Hepatic stellate cell (primary cell): ENCODE results near the gene MMEL1.
A peak's percentile ranks its signal among the peaks of the same experiment; 100 is the strongest.
"Not testable (repeated sequence)": the region's sequence is repeated elsewhere in the genome, so short reads cannot be mapped to it uniquely, and the experiment has no call there.

Experiments
- DNase-seq: peaks from one replicate; pipeline ENCODE4 v3.0.0; 2011; ENCODE audit warnings: low spot score

MMEL1 gene

DNA sequence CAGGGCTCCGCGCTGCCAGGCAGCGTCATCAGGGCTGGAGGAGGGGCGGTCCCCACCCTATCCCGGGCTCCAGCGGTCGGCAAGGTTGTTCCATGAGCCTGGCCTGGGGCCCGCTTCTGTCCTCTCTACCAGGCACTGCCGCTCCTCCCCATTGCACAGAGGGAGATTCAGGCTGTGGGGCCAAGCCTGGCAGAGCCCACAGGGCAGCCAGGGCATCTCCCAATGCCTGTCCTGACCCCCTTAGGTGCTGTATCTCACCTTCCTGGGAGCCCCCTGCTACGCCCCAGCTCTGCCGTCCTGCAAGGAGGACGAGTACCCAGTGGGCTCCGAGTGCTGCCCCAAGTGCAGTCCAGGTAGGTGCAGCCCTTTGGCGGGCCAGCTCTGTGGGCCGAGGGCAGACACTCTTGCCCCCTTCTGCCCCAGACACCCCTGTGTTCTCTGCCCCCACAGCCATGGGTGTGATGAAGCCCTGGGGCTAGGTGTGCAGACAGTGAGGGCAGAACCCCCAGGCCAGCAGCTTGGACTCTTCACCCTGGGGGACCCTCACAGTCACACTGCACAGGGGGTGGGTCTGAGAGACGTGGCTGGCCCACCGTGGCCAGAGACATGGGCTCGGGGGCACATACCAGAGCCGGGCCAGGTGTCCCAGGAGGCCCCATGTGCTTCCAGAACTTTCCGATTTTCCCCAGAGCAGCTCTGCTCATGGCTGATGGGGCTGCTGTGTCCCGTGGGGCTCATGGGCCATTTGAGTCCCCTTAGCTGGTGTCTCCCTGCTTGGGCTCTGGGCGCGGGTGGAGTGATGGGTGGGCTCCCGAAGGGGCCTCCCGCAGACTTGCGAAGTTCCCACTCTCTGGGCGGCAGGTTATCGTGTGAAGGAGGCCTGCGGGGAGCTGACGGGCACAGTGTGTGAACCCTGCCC lies 75.1 kb downstream of the MMEL1 start:
- no peak for DNase-seq

DNA sequence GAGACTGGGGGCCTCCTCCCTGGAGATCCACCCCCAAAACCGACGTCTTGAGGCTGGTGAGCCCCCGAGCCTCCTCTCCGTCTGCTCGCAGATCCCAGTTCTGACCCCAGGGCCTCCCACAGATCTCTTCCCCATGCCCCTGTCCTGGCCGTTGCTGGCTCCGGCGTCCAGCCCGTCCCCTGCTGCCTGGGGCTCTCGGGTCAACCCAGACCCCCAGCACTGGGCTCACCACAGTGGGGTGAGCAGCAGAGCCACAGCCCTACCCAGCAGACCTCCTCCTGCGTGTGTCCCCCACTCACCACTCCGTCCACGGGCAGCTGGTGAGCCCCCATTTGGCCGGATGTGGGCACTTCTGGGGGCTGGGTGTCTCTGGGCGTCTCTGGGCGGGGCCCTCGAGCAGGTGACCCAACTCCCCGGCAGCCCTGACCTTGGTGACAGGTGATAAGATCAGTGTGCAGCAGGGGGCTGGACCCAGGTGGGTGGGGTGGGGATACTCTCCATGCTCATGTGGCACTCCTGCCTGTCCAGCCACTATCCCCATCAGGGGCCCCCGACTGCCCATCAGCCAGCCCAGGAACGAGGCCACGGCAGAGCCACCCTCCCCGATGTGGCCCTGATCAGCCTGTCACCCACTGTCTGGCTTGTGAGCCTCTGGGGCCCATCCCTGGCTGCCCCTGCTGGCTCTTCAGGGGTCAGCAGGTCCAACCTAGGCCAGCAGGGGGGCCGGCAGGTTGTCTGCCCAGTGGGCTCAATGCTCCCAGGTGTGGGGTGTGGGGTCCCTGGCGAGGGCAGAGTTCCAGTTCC lies 75.9 kb downstream of the MMEL1 start:
- DNase-seq, result peak; percentile 58

DNA sequence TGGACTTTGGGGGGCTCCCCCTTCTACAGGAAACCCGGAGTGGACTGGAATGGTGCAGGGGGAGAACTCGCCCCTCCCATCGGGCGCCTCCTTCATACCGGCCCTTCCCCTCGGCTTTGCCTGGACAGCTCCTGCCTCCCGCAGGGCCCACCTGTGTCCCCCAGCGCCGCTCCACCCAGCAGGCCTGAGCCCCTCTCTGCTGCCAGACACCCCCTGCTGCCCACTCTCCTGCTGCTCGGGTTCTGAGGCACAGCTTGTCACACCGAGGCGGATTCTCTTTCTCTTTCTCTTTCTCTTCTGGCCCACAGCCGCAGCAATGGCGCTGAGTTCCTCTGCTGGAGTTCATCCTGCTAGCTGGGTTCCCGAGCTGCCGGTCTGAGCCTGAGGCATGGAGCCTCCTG lies 76.5 kb downstream of the MMEL1 start, which contains the start of gene TNFRSF14:
Gene TNFRSF14 (plus strand): TSS at position 95 of the 401 bp plus-strand sequence. CDS start 294 bp downstream, at position 389.
- DNase-seq, result peak; percentile 88

DNA sequence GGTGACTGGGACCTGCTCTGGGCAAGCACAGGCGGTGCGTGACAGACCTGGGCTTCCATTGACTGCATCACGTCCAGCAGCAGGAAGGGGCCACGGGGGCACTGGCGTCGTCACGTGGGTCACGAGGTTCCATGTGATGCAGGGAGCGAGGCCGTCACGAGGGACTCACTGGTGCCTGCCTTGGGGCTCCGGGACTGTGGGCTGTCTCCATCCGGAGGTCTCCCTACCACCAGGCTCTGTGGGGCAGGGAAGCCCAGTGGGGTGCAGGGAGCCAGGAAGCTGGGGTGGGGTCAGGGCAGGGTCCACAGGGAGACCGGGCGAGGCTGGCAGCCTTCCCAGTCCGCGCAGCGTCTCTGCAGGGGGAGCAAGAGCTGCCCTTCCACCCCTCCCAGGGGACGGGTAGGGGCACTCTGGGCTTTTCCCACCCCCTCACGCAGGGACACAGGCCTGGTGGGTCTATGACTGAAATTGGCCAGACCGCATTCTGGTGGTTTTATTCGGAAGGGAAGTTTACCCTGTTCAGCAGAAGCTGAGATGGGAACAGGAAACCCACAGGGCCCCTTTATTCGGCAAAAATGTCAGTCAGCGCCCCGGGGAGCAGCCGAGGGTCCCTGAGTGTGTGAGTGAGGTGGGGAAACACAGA lies 77.1 kb downstream of the MMEL1 start:
- DNase-seq, result peak; percentile 85

DNA sequence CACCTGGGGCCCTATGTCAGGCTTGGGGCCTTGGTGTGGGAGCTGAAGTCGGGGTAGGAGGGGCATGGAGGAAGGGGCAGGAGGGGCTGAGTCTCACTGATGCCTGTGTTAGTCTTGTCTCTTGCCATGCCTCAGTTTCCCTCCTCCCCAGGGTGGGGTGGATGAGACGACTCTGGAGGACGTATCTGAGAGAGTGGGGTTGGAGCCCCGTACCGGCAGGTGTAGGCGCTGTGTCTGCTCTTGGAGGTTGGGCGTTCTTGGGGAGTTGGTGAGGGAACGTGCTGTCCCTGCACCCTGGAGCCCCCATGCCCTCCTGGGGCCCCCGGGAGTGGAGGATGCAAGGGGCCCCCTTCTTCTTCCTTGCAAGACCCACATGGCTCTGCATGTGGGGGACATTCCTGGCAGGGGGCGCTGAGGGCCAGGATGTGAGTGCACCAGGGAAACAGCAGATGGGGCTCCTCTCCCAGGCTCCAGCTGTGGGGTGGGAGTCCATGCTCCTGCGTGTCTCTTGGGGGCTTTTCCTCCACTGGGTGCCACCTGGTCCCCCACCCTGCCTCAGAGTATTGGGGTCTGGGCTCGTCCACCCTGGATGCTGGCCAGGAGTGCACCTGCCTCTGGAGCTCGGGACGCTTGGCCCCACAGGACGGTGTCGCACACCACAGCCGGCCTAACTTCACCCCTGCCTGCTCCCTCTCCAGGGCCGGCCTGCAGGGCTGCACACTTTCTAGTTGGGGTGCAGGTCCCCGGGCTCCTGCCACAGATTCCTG lies 78.0 kb downstream of the MMEL1 start:
- DNase-seq, result no peak

DNA sequence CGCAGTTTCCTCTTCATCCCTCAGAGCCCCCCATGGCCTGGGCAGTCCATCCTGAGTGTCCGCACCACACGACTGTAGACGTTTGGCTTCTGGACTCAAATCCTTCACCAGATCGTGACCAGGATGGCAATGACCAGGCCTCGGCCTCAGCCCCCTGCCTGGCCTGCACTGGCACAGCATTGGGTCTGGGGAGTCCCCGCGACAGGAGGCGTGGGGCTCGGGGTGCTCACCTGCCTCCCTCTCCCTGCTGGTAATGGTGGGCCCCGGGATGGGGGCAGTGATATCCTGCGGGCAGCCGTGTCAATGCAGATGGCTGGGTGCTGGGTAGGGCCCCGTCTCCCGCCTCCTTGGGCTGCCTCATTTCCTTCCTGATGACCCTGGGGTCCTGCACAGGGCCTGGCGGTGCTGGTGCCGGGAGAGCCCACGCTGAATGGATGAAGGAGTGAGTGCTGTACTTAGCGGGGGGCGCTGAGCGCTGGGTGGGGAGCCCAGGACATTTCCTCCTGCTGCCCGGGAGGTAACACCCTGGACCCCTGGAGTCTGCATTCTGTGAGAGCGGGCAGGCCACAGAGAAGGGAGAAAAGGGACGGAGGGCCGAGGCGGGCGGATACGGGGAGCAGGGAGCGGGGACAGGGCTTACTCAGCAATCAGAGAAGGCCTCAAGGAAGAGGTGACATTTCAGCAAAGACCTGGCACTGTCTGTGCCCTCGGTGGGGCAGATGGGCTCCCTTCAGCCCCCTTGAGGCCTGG lies 78.8 kb downstream of the MMEL1 start:
- DNase-seq, result no peak

DNA sequence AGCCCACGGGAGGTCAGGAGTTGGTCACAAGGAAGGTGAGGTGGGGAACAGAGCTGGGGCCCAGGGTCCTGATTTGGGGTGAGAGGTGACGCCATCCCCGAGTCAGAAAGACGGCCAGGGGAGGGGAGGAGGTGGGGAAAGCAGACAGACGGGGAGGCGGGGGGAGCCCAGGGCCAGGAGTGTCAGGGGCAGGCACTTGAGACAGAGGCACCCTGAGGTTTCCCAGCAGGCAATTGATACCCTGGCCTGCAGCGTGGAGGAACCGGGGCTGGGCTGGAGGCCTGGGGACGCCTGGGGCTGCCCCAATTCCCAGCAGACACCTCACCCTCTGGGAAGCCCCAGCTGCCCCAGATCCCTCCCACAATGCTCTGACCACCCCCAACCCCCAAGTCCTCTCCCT lies 79.7 kb downstream of the MMEL1 start:
- not testable (repeated sequence) for DNase-seq

DNA sequence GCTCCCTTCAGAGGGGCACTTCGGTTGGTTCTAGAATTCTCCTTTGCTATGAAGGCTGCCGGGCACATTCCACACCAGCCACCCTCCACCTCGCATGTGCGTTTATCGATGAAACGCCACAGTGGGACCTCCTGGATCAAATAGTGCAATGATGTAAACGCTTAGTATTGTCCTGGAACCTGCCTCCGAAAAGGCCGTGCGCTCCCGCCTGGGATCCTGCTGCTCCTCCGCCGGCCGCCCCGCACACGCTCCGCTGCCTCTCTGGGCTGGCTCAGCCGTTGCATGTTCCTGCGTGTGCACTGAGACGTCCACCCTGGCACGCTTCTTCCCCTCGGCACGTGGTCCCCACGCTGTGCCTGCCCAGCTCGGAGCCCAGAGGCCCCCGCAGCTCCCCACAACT lies 80.6 kb downstream of the MMEL1 start:
- no peak for DNase-seq

DNA sequence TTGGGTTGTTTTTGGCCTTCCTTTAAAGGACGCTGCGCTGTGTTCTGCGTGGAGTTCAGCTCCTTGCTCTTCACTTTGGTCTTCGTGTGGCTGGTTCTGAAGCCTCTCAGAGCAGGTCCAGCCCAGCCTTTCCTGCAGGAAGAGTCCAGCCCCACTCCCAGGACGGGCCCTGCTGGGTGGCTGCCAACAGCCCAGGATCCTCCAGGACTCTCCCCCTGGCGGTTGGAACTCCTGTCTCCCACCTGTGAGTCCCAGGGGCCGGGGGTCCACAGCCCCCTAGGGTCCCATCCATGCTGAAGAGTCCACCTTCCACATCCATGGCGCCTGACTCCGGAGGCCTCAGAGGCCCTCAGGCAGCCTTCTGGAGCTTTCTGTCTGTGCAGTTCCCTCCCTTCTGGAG lies 81.3 kb downstream of the MMEL1 start:
- DNase-seq, result not testable (repeated sequence)

DNA sequence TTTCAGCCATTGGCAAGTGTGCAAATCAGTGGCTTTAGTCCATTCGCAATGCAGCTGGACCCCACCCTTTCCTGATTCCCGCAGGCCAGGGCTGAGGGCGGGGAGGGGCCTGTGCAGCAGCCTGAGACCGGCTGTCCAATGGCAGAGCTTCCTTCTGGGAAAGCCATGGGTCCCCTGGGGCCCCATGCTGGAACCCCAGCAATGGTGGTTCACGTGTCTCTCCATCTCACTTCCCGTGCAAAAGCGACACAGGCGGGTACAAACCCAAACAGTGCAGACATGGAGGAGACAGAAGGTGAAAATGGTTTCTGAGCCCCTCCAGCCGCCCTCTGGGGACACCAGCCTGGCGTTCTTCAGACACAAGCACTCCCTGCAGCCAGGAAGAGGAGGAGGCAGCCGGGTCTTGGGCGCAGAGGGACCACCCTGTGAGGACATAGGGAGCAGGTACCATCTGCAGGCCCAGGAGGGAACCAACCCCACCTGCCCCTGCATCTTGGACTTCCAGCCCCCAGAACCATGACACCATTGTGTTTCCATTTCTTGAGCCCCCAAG lies 82.4 kb downstream of the MMEL1 start:
- not testable (repeated sequence) for DNase-seq

DNA sequence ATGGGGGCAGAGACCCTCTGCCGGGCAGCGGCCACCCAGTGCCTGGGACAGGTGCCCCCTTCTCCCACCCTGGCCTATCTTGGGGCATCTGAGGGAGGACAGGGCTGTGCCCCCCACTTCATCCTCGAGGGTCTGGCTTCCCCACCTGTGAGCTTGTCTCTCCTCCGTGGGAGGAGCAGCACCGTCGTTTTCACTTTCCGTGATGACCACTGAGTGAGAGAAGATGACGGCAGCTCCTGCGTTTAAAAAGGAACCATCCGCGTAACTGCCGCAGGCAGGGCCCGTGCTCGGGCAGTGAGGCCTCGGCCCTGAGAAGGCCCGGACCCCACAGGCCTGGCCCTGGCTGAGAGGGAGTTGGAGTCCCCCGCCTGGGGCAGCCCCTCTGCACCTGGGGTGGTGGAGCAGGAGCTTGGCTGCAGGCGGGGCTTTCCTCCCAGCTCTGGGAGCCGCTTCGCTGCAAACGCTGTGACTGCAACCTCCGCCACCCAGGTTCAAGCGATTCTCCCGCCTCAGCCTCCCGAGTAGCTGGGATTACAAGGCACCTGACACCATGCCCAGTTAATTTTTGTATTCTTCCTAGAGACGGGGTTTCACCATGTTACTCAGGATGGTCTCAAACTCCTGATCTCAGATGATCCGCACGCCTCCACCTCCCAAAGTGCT lies 83.3 kb downstream of the MMEL1 start:
- DNase-seq, result not testable (repeated sequence)

DNA sequence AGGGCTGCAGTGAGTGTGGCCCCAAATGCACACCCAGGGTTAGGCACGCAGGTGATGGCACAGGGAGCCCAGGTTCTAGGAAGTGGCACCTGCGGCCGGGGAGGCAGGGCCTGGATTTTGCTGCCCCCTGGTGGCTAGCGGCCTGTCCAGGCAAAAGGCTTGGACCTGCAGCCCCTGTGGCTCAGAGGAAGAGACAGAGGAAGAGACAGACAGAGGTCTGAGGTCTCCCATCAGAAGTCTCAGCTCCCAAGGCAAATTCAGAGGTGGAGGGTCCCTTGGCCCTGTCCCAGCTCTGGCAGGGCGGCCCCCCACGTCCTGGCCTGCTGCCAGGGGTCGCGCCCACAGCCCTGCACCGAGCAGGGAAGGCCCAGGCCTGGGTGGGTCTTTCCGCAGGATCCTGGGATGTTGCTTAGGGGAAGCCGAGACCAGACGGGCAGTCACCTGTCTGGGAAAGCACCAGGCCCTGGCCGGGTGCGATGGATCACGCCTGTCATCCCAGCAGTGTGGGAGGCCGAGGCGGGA lies 84.7 kb downstream of the MMEL1 start:
- peak; percentile 91 for DNase-seq

DNA sequence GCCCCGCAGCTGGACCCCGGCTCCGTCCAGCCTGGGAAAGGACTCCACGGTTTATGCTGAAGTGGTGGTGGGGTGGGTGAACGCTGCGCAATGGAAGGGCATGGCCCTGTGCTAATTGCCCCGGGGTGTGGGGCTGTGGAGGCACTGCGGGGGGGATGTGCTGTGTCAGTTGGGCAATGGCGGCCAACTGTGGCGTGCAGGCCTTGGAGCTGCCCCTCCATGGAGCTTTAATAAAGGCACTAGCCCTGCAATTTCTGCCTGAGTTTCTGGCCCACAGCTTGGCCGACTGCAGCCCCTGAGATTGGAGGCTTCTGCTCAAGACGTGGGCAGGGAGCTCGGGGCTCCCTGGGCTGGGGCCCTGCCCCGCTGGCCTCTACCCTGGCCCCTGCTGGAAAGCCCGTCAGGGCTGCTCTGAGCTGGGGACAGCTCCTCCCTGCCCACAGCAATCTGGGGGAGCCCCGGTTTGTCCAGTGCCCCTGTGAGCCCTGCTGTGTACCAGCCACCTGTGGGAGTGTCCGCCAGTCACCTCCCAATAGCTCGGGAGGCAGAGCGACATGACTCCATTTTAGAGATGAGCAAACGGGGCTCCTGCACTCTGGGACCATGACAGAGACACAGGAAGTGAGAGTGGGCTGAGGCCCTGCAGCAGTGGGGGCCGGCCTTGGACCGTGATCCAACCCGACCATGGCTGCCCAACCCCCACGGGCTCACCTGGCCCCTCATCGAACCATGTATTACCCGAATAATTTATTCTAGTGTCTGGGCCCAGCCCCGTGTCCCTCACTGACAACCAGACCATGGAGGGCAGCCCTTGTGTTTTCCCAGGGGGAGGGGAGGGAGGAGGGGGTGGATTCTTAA lies 85.4 kb downstream of the MMEL1 start:
- DNase-seq, result no peak

DNA sequence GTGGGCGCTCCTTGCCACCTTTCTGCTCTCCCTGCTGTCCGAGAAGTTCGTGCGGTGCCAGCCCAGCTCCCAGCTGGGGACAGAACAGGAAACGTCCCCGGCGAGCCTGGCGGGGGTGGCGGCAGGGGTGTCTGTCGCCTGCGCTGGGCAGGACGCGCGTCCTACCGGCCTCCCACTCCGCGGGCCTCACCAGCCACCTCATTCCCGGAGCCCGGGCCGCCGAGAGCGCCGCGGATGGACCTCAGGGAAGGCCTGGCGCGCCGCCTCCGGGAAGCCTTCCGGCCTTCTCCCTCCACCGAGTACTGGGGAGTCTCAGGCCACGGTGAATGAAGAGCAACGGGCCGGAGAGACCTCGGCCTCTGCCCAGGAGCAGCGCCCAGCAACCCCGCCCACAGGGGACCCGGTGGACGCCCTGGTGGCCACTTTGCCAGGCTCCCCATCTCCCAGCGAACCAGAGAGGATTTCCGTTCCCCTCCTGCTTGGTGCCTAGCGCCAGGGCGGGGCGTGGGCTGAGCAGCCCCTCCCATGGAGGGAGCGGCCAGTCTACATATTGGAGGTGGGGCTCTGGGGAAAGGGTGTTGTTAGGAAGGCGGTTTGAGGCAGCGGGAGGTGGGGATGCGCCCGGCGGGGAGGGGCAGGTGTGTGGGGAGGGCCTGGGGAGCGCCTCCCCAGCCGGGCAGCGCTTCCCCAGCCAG lies 86.2 kb downstream of the MMEL1 start:
- peak; percentile 93 for DNase-seq

DNA sequence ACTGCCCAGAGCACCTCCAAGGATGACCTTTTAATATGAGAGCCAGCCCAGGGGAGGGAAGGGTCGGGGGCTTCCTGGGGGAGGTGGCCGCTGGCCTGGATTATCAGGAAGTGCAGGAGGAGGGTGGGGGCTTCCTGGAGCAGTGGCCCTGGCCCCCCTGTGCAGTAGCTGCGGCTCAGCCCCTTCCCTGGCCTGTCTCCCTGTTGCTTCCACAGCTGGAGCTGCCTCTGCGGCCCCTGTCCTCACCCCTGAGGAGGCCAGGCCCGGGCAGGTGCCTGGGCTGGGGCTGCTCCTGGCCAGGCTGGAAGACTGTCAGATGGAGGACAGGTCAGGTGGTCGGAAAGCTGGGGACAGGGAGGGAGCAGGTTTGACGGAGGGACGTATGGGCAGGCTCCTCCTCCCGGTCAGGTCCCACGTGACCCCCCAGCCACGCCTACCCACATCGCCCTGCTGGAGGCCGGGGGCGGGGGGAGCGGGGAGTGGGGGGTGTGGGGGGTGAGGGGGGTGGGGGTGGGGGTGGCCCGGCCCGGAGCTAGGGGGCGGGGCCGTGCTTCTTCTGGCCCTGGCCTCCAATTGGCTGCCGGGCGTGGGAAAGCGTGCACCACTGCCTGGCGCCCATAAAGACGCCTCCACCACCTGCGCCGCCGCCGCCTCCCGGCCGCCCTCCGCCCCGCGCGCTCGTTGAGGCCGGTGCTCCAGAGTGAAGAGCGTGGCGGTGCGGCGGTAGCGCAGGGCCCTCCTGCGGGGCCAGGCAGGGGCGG lies 86.9 kb downstream of the MMEL1 start:
- DNase-seq, result peak; percentile 96

DNA sequence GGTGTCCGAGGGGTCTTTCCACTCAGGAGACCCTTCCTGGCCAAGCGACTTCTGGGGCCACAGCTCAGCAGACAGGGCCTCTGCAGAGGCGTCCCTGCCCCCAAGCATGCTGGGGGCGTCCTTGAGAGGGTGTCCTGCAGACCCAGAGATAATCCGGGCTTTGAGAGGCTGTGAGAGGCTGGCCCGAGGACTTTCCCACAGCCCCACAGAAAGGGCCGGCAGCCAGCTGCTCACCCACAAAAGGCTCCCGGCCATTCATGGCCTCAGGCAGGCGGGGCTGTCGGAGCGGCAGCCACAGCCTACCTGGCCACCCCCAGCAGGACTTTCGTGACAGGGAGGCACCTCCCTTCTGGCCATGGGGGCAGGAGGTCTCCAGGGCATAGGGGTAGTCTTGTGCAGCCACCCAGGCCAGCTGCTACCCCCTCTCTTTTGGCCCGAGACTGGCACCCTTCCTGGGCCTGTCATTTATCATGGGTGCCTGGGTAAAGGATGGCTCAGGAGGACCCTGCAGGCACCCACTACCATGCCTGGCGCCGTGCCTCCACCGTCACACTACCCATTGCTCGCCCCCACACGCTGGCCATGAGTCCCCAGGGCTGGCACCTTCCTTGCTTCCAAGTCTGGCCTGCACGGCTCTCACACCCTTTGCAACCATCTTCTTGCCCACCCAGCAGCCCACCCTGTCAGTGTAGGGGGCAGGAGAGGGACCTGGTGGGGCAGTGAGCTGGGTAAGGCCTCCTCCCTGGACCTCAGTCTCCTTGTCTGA lies 87.8 kb downstream of the MMEL1 start:
- no peak for DNase-seq
